ENCODE results near the gene APBA2.
"Not testable (repeated sequence)": the region's sequence is repeated elsewhere in the genome, so short reads cannot be mapped to it uniquely, and the experiment has no call there.

The APBA2 gene

GRCh38 chr15:28876845-28877185 is 9.0 kb upstream of the APBA2 start:
- in situ Hi-C loops (cut with MboI; ENCODE audit: low sequenced_read_pairs), result no loop called here

DNA sequence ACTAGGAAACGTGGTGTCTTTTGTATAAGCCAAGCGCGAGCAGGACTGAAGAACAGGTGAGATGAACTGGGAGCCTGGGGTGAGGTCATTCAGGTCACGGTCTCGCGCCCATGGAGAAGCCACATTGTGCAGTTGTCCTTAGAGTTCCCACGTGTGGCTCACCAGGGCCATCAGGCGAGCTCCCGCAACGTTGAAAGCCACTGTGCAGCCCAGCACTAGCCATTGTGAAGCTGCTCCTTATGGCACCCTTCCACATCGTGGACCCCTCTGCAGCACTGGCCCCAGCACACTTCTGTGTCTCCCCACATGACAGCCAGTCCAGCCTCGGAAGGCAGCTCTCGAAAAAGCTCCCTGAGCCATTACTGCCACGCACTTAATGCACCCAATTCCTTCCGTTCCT is 7.6 kb upstream of the APBA2 start:
- in situ Hi-C loops (cut with MboI; ENCODE audit: low sequenced_read_pairs), result no loop called here

GRCh38 chr15:28879551-28879950 is 6.2 kb upstream of the APBA2 start:
- in situ Hi-C loops (cut with MboI; ENCODE audit: low sequenced_read_pairs), result no loop called here

- in situ Hi-C loops (cut with MboI; ENCODE audit: low sequenced_read_pairs), result no loop called here
These were observed 5.1 kb upstream of the APBA2 start for GRCh38 chr15:28880680-28881079.

DNA sequence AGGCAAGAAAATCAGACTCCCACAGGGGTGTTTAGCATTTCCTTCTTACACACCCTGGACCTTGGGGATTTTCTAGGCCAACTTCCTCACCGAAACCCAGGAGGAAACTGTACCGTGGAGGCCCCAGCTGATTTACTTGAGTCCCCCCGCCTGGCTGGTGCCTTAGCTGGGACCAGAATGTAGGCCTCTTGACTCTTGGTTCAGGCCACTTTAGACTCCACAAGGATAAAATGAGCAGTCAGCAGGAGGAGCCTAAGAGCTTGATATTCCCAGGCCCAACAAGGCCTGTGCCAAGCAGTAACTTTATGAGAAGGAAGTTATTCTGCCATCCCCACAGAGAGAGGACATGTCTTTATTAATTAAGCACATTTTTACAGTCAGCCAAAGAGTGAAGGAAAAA is 4.6 kb upstream of the APBA2 start:
- in situ Hi-C loops (cut with MboI; ENCODE audit: low sequenced_read_pairs), result no loop called here

- in situ Hi-C loops (cut with MboI; ENCODE audit: low sequenced_read_pairs), result no loop called here
These were observed 4.2 kb upstream of the APBA2 start for GRCh38 chr15:28881600-28881999.

DNA sequence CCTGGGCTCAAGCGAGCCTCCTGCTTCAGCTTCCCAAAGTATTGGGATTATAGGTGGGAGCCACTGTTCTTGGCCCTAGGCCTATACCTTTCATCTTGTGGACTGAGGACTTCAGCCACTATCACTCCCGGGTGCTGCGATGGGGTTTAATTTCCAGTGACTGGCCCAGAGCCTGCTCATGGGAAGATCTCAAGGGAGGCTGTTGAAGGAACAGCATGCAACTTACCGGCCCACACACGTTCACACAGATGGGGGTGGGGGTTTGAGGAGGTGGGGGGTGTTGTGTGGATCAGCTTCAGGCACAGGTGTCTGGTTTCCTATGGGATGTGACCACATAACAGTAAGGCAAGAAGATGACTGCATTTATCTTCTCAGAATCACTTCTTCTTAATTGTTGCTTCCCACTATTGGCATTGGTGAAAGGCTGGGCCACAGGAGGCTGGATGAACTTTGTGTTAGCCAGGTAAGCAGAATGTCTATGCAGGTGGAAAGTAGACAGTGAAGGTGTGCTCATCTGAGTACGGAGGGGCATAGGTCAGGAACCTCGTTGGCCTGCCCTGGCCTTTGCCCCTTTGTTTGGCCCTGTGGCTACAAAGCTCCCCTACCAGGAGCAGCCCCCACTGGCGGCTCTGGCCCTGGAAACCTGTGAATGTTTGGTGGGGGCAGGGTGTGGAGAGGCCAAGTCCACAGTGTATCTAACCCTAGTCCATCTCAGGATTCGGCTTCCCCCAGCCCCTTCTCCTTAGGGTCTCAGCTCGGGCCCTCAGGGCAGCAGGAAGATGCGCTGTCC is 1.4 kb upstream of the APBA2 start:
- in situ Hi-C loops (cut with MboI; ENCODE audit: low sequenced_read_pairs), result no loop called here

- in situ Hi-C loops (cut with MboI; ENCODE audit: low sequenced_read_pairs), result no loop called here
These were observed 595 bp upstream of the APBA2 start for GRCh38 chr15:28885128-28885629.

- in situ Hi-C loops (cut with MboI; ENCODE audit: low sequenced_read_pairs), result no loop called here
These were observed 911 bp downstream of the APBA2 start for GRCh38 chr15:28886431-28887338.

DNA sequence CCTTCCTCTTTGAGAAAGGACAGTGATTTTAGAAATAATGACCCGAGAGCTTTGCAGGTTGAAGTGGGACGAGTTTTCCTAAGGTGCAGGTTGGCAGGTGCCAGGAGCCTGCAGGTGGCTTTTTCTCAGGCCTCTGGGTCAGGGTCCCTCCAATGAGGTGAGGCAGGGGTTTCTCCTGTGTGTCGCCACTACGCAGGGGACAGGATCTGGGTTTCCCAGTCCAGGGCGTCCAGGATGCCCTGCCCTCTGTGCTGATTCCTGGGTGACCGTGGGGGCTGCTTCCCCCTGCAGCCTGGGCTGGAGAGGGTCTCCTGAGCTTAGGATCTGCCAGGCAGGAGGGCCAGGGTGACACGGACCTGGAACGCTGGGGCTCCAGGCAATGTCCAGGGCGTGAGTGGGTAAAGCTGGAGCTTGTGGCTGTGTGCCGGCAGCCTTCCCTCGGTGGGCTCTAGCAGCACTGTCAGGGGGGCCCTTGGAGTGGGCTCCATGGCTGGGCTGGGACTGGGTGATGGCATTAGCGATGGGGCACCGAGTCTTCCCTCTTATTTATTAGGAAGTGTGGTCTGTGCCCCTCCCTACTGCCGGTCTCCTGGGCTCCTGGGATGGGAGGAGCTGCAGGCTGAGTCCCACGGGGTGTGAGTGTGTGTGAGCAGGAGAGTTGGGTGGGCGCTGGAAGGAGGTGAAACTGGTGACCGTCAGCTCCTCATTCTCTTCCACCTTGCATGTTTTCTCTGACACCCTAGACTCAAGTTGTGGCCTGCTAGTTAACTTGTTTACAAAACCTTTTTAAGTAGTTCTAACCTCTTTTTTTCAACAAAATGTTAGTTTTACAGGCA is 1.8 kb downstream of the APBA2 start:
- in situ Hi-C loops (cut with MboI; ENCODE audit: low sequenced_read_pairs), result no loop called here

DNA sequence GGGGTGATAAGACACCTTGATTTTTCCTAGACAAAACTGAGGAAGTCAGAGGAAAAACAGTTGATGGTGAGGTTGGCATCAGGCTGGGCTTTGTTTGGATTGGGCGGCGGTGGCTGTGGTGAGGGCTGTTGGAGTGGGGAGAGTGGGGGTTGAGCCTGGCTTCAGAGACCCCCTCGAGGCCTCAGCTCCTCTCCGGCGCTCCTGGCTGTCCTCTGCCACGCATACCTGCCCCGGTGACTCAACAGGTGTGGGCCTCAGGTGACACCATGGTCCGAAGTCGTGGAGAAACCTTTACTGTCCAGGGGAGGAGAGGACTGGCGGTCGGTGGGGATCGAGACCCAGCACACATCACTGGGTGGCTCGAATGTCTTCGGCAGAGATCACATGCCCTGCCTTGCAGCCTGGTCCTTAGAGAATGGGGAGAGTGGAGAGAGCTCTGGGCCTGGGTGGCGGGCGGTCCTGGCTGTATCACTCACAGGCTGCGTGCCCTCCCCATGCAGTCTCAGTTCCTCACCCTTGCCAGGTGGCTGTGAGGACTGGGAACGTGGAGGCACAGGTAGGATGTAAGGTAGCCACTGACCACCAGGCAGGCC is 2.6 kb downstream of the APBA2 start:
- in situ Hi-C loops (cut with MboI; ENCODE audit: low sequenced_read_pairs), result no loop called here

DNA sequence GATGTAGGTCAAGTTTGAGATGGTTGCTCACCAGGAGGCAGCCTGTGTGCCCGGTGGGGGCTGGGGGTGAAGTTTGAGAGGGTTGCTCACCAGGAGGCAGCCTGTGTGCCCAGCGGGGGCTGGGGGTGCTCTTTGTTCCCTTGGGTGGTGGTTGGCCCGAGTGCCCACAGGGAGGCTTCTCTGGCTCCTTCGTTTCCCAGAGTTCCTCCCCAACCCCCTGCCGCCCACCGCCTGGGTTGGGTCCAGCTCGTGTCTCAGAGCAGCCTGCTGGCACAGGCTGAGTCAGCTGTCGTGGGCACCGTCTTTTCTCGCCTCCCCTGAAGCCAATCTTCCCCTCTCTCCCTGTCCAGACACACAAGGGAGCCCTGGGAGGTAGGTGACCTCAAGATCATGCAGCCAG is 3.1 kb downstream of the APBA2 start:
- in situ Hi-C loops (cut with MboI; ENCODE audit: low sequenced_read_pairs), result no loop called here

DNA sequence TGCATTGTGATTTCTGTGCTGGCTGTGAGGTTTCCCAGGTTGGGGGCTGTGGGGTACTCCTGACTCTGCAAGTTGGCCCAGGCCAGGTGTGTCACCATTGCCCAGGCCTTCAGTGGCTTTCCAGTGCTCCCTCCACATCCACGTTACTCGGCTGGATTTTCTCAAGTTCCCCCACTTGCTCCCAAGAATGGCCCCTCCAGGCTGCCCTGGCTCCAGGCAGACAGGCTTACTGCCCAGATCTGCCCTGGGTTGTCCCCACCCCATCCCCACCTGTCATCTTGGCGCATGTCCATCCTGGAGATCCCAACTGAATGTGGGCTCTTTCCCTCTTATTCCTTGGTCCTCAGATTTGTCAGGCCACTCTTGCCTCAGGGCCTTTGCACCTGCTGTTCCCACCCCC is 3.6 kb downstream of the APBA2 start:
- in situ Hi-C loops (cut with MboI; ENCODE audit: low sequenced_read_pairs), result no loop called here

DNA sequence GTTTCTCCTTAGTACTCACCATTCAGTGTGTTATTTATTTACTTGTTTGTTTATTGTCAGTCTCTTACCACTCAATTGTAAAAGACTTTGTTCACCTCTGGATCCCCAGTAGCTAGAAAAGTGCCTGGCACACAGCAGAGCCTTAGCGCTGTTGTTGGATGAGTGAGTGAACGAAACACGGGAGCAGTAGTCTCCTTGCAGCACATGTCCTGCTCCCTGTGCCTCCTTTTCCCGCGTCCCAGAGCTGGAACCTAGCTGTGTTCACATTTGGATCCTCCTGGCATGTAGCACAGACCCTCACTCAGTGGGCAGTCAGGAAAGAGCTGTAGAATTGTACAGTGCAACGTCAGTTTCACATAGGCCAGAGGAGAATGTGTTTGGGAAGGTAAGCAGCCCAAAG is 4.1 kb downstream of the APBA2 start:
- in situ Hi-C loops (cut with MboI; ENCODE audit: low sequenced_read_pairs), result not testable (repeated sequence)

GRCh38 chr15:28890291-28890690 is 4.5 kb downstream of the APBA2 start:
- in situ Hi-C loops (cut with MboI; ENCODE audit: low sequenced_read_pairs), result not testable (repeated sequence)

- in situ Hi-C loops (cut with MboI; ENCODE audit: low sequenced_read_pairs), result no loop called here
These were observed 5.1 kb downstream of the APBA2 start for GRCh38 chr15:28890711-28891495.

GRCh38 chr15:28891588-28891987 is 5.8 kb downstream of the APBA2 start:
- in situ Hi-C loops (cut with MboI; ENCODE audit: low sequenced_read_pairs), result no loop called here

- in situ Hi-C loops (cut with MboI; ENCODE audit: low sequenced_read_pairs), result no loop called here
These were observed 7.2 kb downstream of the APBA2 start for GRCh38 chr15:28892789-28893610.

DNA sequence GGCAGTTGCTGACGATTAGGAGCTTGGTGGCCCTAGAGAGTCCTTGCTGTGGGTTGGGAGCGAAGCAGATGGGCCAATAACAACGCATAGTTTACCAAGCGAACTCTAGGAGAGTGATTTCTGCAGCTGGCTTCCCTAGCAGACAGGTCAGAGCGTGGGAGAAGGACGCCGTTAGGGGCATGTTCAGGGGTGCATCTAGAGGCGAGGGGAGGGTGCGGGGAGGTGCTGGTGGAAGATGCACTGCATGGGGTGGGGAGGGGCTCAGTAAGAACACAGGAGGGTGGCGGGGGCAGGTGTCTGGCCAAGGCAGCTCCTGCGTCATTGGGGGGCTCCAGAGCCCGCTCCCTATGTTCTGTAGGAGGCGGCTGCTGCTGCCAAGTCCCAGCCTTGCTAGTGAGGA is 8.9 kb downstream of the APBA2 start:
- in situ Hi-C loops (cut with MboI; ENCODE audit: low sequenced_read_pairs), result no loop called here

Data from HL-60/S4 treated with phorbol 12-myristate 13-acetate at 8.2 ng/mL for 4 days and 3 days (cell line).